Aorta (tissue), 5 donors: ENCODE results near the gene FAM193B. TPM values are rescaled to one million over a fixed set of nuclear protein-coding genes. Genes with fewer than 3 reads are reported as not detected.
"Not testable (repeated sequence)": the region's sequence is repeated elsewhere in the genome, so short reads cannot be mapped to it uniquely, and the experiment has no call there.

Experiments used
- ATAC-seq: fragments of 200-7000 bp; cut with Tn5 transposase; one replicate; pipeline ENCODE4 v1.9.1; 2022; ENCODE audit warnings: moderate library complexity; ENCODE audit not compliant: low FRiP score
- DNase-seq, 2 donors: peaks; one replicate each; pipeline ENCODE4 v3.0.0-alpha.2; 2020
- H3K27ac ChIP-seq, 2 donors: one replicate each; pipeline ENCODE4 v1.5.1; 2013; ENCODE audit warnings: low read length in 2 of 2, mild to moderate bottlenecking in 2 of 2, moderate library complexity in 2 of 2, control low read depth in 1 of 2, inconsistent platforms in 1 of 2, low read depth in 1 of 2
- H3K27me3 ChIP-seq, 2 donors: one replicate each; pipeline ENCODE4 v1.6.1; 2013; ENCODE audit warnings: control low read depth in 1 of 2, low read length in 1 of 2, mild to moderate bottlenecking in 1 of 2, moderate library complexity in 1 of 2; ENCODE audit not compliant: insufficient read depth in 2 of 2, control insufficient read depth in 1 of 2
- H3K36me3 ChIP-seq, 2 donors: one replicate each; pipeline ENCODE4 v1.6.1; 2013; ENCODE audit warnings: control low read depth in 1 of 2, low read length in 1 of 2, mild to moderate bottlenecking in 1 of 2; ENCODE audit not compliant: insufficient read depth in 2 of 2, control insufficient read depth in 1 of 2
- H3K4me1 ChIP-seq, 2 donors: one replicate each; pipeline ENCODE4 v1.6.1; 2013; ENCODE audit warnings: low read length in 2 of 2, control low read depth in 1 of 2, mild to moderate bottlenecking in 1 of 2, moderate library complexity in 1 of 2; ENCODE audit not compliant: insufficient read depth in 2 of 2, control insufficient read depth in 1 of 2
- H3K4me3 ChIP-seq, 2 donors: one replicate each; pipeline ENCODE4 v1.5.1; 2013; ENCODE audit warnings: low read length in 2 of 2, control low read depth in 1 of 2, mild to moderate bottlenecking in 1 of 2
- H3K9me3 ChIP-seq: one replicate; pipeline ENCODE4 v1.6.1; 2013; ENCODE audit warnings: mild to moderate bottlenecking, low read length; ENCODE audit not compliant: control insufficient read depth
- WGBS, 2 donors: extraction: QIAGEN DNeasy Blood & Tissue Kit; methylation state at CpG; one replicate each; pipeline ENCODE4 v1.1.7; 2013; 5-methylcytosine and 5-hydroxymethylcytosine counted together
- intact Hi-C, 2 donors: fragments of 100-400 bp; cut with DNase I; formaldehyde crosslinking; loops; one replicate each; pipeline versions ENCODE4 v1.14.2 to v1.15.0; 2022
- polyA plus RNA-seq, 2 donors: library from polyadenylated mRNA; stranded (reverse); fragments of 200-250 nt; gene quantifications; one replicate each; pipeline ENCODE4 v1.2.3, GENCODE V29; 2013
- total RNA-seq, 2 donors: library from RNA; stranded (reverse); fragmentation: NEBNext Ultra II Directional; extraction: Animal tissue kit (Norgen Biotek cat#: 25700); gene quantifications; one replicate each; pipeline ENCODE4 v1.2.1, GENCODE V29; 2021
- donor health status: healthy with polysubstance abuse.
- donor health status: Bipolar disorder and iron deficiency.
- donor health status: DM: no; HTN: no; CAD: no.
- donor health status: DM: no; HTN: no; CAD: no.
- donor health status: DM: yes; HTN: yes; CAD: no.

FAM193B gene
- total and polyA plus RNA-seq, 4 donors: 49.5 to 533 (median 90.0) TPM

DNA sequence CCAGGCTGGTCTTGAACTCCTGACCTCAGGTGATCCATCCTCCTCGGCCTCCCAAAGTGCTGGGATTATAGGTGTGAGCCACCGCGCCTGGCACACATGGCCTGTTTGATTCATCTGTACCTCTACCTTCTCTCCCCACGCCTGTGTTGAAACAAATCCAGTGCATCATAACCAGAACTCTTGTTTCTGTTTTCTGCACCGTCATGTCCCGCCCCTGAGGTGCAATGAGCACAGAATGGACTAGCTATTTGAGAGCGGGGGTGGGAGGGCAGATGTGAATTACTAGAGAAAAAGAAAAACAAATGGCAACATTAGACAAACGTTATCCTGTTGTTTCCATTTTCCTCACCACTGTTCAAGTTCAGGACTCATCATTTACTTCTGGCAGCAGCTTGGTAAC is 10.7 kb upstream of the FAM193B start:
- Histone ChIP-seq H3K4me3 (no peak overlapping the region), H3K36me3 (no peaks in the 10 kb centered on the region), H3K4me1 (no peaks in the 10 kb centered on the region), H3K27ac (no peak overlapping the region), H3K9me3 (no peaks in the 10 kb centered on the region), H3K27me3 (no peaks in the 10 kb centered on the region)
- intact Hi-C loops: no loop called here
- no peak for DNase-seq
- 78 to 79% methylated on average over 8 of the region's 8 CpGs for WGBS, 2 donors
- no peak for ATAC-seq

DNA sequence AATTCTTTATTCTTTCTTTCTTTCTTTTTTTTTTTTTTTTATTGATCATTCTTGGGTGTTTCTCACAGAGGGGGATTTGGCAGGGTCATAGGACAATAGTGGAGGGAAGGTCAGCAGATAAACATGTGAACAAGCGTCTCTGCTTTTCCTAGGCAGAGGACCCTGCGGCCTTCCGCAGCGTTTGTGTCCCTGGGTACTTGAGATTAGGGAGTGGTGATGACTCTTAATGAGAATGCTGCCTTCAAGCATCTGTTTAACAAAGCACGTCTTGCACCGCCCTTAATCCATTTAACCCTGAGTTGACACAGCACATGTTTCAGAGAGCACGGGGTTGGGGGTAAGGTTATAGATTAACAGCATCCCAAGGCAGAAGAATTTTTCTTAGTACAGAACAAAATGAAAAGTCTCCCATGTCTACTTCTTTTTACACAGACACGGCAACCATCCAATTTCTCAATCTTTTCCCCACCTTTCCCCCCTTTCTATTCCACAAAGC is 5.1 kb upstream of the FAM193B start:
- H3K4me3 ChIP-seq, H3K9me3 ChIP-seq, H3K4me1 ChIP-seq, H3K27me3 ChIP-seq, H3K36me3 ChIP-seq, DNase-seq, ATAC-seq, intact Hi-C loops, H3K27ac ChIP-seq: not testable (repeated sequence)
- 65 to 73% methylated on average over 8 of the region's 8 CpGs for WGBS, 2 donors

- intact Hi-C loops: no loop called here
- H3K27me3 ChIP-seq: no peaks in the 10 kb centered on the region
- no peak overlapping the region for H3K4me3 ChIP-seq
- H3K9me3 ChIP-seq: no peaks in the 10 kb centered on the region
- WGBS, 2 donors: 88% methylated on average over 5 of the region's 5 CpGs
- DNase-seq (no peak), ATAC-seq (no peak)
- no peak overlapping the region for H3K27ac ChIP-seq
- no peaks in the 10 kb centered on the region for H3K36me3 ChIP-seq
- no peaks in the 10 kb centered on the region for H3K4me1 ChIP-seq
These were observed 3.4 kb upstream of the FAM193B start for GRCh38 chr5:177557796-177558195.

- Histone ChIP-seq H3K9me3 (no peaks in the 10 kb centered on the region), H3K4me1 (no peaks in the 10 kb centered on the region), H3K27ac (no peak overlapping the region), H3K4me3 (no peak overlapping the region), H3K36me3 (no peaks in the 10 kb centered on the region), H3K27me3 (no peaks in the 10 kb centered on the region)
- 65 to 68% methylated on average over 4 of the region's 4 CpGs for WGBS, 2 donors
- intact Hi-C loops: no loop called here
- DNase-seq: no peak
- ATAC-seq: no peak
These were observed 2.8 kb upstream of the FAM193B start for GRCh38 chr5:177557041-177557647.

DNA sequence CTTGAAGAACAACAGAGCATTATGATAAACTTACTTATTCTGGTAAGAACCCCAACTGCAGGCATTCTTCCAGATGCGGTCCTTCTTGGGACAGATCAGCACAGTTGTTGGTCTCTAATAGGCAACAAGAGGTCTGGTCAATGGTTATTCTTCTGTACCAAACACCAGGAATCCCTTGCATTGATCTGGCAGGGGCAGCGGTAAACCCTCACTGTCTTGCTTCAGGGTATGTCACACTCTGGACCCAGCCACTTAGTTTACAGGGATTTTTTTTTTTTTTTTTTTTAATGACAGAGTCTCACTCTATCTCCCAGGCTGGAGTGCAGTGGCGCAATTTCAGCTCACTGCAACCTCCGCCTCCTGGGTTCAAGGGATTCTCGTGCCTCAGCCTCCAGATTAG is 1.3 kb upstream of the FAM193B start:
- Histone ChIP-seq H3K4me1 (no peaks in the 10 kb centered on the region), H3K9me3 (no peaks in the 10 kb centered on the region), H3K27me3 (no peaks in the 10 kb centered on the region), H3K36me3 (no peaks in the 10 kb centered on the region), H3K27ac (no peak overlapping the region), H3K4me3 (no peak overlapping the region)
- ATAC-seq (no peak), DNase-seq (no peak)
- WGBS, 2 donors: 90 to 95% methylated on average over 5 of the region's 5 CpGs
- intact Hi-C loops: no loop called here

DNA sequence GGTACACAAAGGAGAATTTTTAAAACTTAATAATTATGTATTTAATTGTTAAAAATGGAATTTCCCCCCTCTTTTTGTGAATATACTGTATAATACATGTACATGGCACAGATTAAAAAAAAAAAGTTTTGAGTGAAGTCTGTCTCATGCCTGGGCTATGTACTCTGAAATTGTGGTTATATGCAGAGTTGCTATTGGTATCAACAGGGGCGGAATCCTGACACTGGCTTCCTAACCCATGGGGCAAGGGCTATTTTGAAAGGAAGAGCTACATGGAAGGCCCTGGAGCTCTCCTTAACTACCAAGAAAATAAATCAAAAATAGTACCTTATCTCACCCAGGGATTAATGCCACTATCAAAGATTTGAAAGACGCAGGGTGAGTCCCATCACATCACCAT is 865 bp upstream of the FAM193B start:
- Histone ChIP-seq H3K4me3 (no peak overlapping the region), H3K27ac (no peak overlapping the region), H3K9me3 (no peaks in the 10 kb centered on the region), H3K4me1 (no peaks in the 10 kb centered on the region), H3K36me3 (no peaks in the 10 kb centered on the region), H3K27me3 (no peaks in the 10 kb centered on the region)
- intact Hi-C loops: no loop called here
- DNase-seq (no peak), ATAC-seq (no peak)
- 61 to 72% methylated on average over 2 of the region's 2 CpGs for WGBS, 2 donors

GRCh38 chr5:177553671-177554429 is 513 bp downstream of the FAM193B start:
- WGBS, 2 donors: 0% methylated on average over 37 to 72 of the region's 72 CpGs
- DNase-seq (peak; percentile 63 to 88), ATAC-seq (peak; percentile 66)
- Histone ChIP-seq H3K4me3 (peak overlapping the region; percentile 67), H3K27me3 (no peaks in the 10 kb centered on the region), H3K27ac (peak overlapping the region in 1 of 2 donors; percentile 4), H3K9me3 (no peaks in the 10 kb centered on the region), H3K4me1 (no peaks in the 10 kb centered on the region), H3K36me3 (no peaks in the 10 kb centered on the region)
- intact Hi-C loops: loop anchor here in 1 of 2 donors (5.0 kb wide), 1 partner anchor 38 kb away; the partner anchor contains the start of gene TMED9

GRCh38 chr5:177552839-177553455 is 1.4 kb downstream of the FAM193B start:
- Histone ChIP-seq H3K4me1 (no peaks in the 10 kb centered on the region), H3K36me3 (no peaks in the 10 kb centered on the region), H3K9me3 (no peaks in the 10 kb centered on the region), H3K4me3 (peak overlapping the region; percentile 67), H3K27me3 (no peaks in the 10 kb centered on the region), H3K27ac (no peak overlapping the region)
- WGBS, 2 donors: 25 to 29% methylated on average over 16 of the region's 16 CpGs
- intact Hi-C loops: loop anchor here in 1 of 2 donors (5.0 kb wide), 1 partner anchor 39 kb away; the partner anchor contains the start of gene TMED9
- ATAC-seq (peak; percentile 23), DNase-seq (no peak)
